Measurements from ENCODE around the gene RSAD2. TPM values are rescaled to one million over a fixed set of nuclear protein-coding genes. Genes with fewer than 3 reads are reported as not detected.

Gene RSAD2
- total and polyA plus RNA-seq, 9 of the 15 experiments (the other 6 are each of a cell fraction or from before 2014, with no cell fraction given) = 0.15 to 1.4 (median 0.28) TPM

- TF ChIP-seq CEBPG (CRISPR knock-in tag; IDR thresholded peaks at IDR 0.05) (no peak), CEBPG (tag; conservative IDR thresholded peaks at IDR 0.05 in 1 of 2, IDR thresholded peaks at IDR 0.05 in 1 of 2) (no peak), RB1 (IDR thresholded peaks at IDR 0.05; ENCODE audit: low read depth) (0 out of 2 replicates have a peak, but pooled peaks have one; percentile 45), TGIF2 (CRISPR knock-in tag; IDR thresholded peaks at IDR 0.05) (no peak), GTF2A2 (tag; IDR thresholded peaks at IDR 0.05) (no peak), RBM22 (IDR thresholded peaks at IDR 0.05; ENCODE audit: low read depth, low read length, poor library complexity, severe bottlenecking) (no peak), MED1 (CRISPR knock-in tag; IDR thresholded peaks at IDR 0.05; ENCODE audit: borderline replicate concordance) (no peak), ARID3B (CRISPR knock-in tag; IDR thresholded peaks at IDR 0.05; ENCODE audit: borderline replicate concordance) (no peak), PHF21A (IDR thresholded peaks at IDR 0.05; ENCODE audit: borderline replicate concordance, low read depth) (no peak), ETS1 (conservative IDR thresholded peaks at IDR 0.05; ENCODE audit: control insufficient read depth, low read depth, low read length) (no peak), SRF (CRISPR knock-in tag; IDR thresholded peaks at IDR 0.05) (no peak), ZBTB17 (CRISPR knock-in tag; IDR thresholded peaks at IDR 0.05) (no peak), HCFC1 (IDR thresholded peaks at IDR 0.05; ENCODE audit: low read depth, low read length) (0 out of 2 replicates have a peak, but pooled peaks have one; percentile 31), RCOR1 (IDR thresholded peaks at IDR 0.05; ENCODE audit: borderline replicate concordance in 1 of 2, low read depth in 2 of 2, low read length in 2 of 2) (peak in 1 of 2 experiments; percentile 61; a peak in 1 of 4 replicates), TCF3 (CRISPR knock-in tag; IDR thresholded peaks at IDR 0.05) (no peak), GTF2E2 (tag; IDR thresholded peaks at IDR 0.05) (no peak), ZNF3 (CRISPR knock-in tag; IDR thresholded peaks at IDR 0.05) (no peak), ETV5 (CRISPR knock-in tag; IDR thresholded peaks at IDR 0.05; ENCODE audit: low read depth) (no peak), BCL6 (CRISPR knock-in tag; IDR thresholded peaks at IDR 0.05) (no peak), CEBPZ (IDR thresholded peaks at IDR 0.05; ENCODE audit: borderline replicate concordance, low read depth, low read length) (peak; percentile 85), ZNF212 (CRISPR knock-in tag; IDR thresholded peaks at IDR 0.05) (no peak), GATA2 (CRISPR knock-in tag; IDR thresholded peaks at IDR 0.05) (no peak), NCOR1 (IDR thresholded peaks at IDR 0.05) (no peak), CC2D1A (IDR thresholded peaks at IDR 0.05) (no peak), MYNN (IDR thresholded peaks at IDR 0.05) (0 out of 2 replicates have a peak, but pooled peaks have one; percentile 38), MYNN (CRISPR knock-in tag; IDR thresholded peaks at IDR 0.05) (no peak)
Observed at GRCh38 chr2:6845312-6845711, 32.3 kb upstream of the RSAD2 start (continued).
